Stimulated activated CD4-positive, alpha-beta T cell treated with anti-CD3 and anti-CD28 coated beads, Interleukin-2, amount 100 ng/mL, for 4 hours (primary cell): ENCODE results near the gene SOX8.

Source experiments
- DNase-seq: peaks from one replicate; pipeline ENCODE4 v3.0.0-alpha.2; 2020; ENCODE audit warnings: low read depth

The SOX8 gene

GRCh38 chr16:974001-974601, 7.5 kb upstream of the SOX8 start:
- no peak for DNase-seq

GRCh38 chr16:974611-975261, 6.8 kb upstream of the SOX8 start:
- DNase-seq = no peak

- no peak for DNase-seq
These were observed 6.3 kb upstream of the SOX8 start for GRCh38 chr16:975291-975690.

- no peak for DNase-seq
These were observed 5.1 kb upstream of the SOX8 start for GRCh38 chr16:976389-976931.

GRCh38 chr16:977081-977701, 4.4 kb upstream of the SOX8 start:
- DNase-seq = no peak

GRCh38 chr16:977896-978295, 3.7 kb upstream of the SOX8 start:
- no peak for DNase-seq

GRCh38 chr16:978403-978802, 3.2 kb upstream of the SOX8 start:
- no peak for DNase-seq

GRCh38 chr16:979147-979546, 2.4 kb upstream of the SOX8 start:
- no peak for DNase-seq

GRCh38 chr16:979859-980594, 1.5 kb upstream of the SOX8 start:
- no peak for DNase-seq

- no peak for DNase-seq
These were observed 1.0 kb upstream of the SOX8 start for GRCh38 chr16:980595-980854.

- DNase-seq = no peak
These were observed 824 bp downstream of the SOX8 start for GRCh38 chr16:982145-983043.

GRCh38 chr16:983044-984030, 1.8 kb downstream of the SOX8 start:
- DNase-seq = no peak

GRCh38 chr16:984121-984694, 2.6 kb downstream of the SOX8 start:
- DNase-seq = no peak

GRCh38 chr16:984736-985636, 3.4 kb downstream of the SOX8 start:
- no peak for DNase-seq

- DNase-seq = no peak
These were observed 4.3 kb downstream of the SOX8 start for GRCh38 chr16:985646-986400.

GRCh38 chr16:986411-986810, 4.8 kb downstream of the SOX8 start:
- DNase-seq = no peak

GRCh38 chr16:986925-987582, 5.5 kb downstream of the SOX8 start:
- no peak for DNase-seq

GRCh38 chr16:987906-988305, 6.3 kb downstream of the SOX8 start:
- DNase-seq = no peak
